MM.1S (cell line): ENCODE data around the gene EPHA3.

Experiments used
- DNase-seq: peaks from one replicate; pipeline ENCODE4 v3.0.0-alpha.2; 2015
- H2AFZ ChIP-seq: fragments of 300-600 bp; sonication (generic); 2 replicates; pipeline ENCODE4 v1.6.0; 2016; ENCODE audit warnings: antibody characterized with exemption, low read length
- H3F3A ChIP-seq: fragments of 300-600 bp; sonication (generic); 2 replicates; pipeline ENCODE4 v1.6.1; 2016; ENCODE audit warnings: mild to moderate bottlenecking, antibody characterized with exemption, low read length, moderate library complexity, mixed read lengths; ENCODE audit not compliant: insufficient read depth
- H3K27ac ChIP-seq: fragments of 300-600 bp; sonication (generic); 2 replicates; pipeline ENCODE4 v1.5.1; 2016; ENCODE audit warnings: mild to moderate bottlenecking, low read length
- H3K27me3 ChIP-seq: fragments of 300-600 bp; sonication (generic); replicated peaks from 2 replicates; pipeline ENCODE4 v1.6.0; 2016; ENCODE audit warnings: low read length; ENCODE audit not compliant: insufficient read depth
- H3K36me3 ChIP-seq: fragments of 300-600 bp; sonication (generic); replicated peaks from 2 replicates; pipeline ENCODE4 v1.6.1; 2016; ENCODE audit warnings: mild to moderate bottlenecking, low read length, mixed read lengths; ENCODE audit not compliant: insufficient read depth
- H3K4me1 ChIP-seq: fragments of 300-600 bp; sonication (generic); 2 replicates; pipeline ENCODE4 v1.6.1; 2016; ENCODE audit warnings: low read length, mixed read lengths
- H3K4me2 ChIP-seq: fragments of 300-600 bp; sonication (generic); 2 replicates; pipeline ENCODE4 v1.6.0; 2016; ENCODE audit warnings: low read depth, low read length
- H3K4me3 ChIP-seq: fragments of 300-600 bp; sonication (generic); 2 replicates; pipeline ENCODE4 v1.5.1; 2016; ENCODE audit warnings: low read length, mixed read lengths
- H3K79me2 ChIP-seq: fragments of 300-600 bp; sonication (generic); 2 replicates; pipeline ENCODE4 v1.6.1; 2016; ENCODE audit warnings: mixed run types, low read length, mixed read lengths
- H3K9ac ChIP-seq: fragments of 300-600 bp; sonication (generic); 2 replicates; pipeline ENCODE4 v1.6.1; 2016; ENCODE audit warnings: low read length, mixed read lengths
- H3K9me2 ChIP-seq: fragments of 300-600 bp; sonication (generic); replicated peaks from 2 replicates; pipeline ENCODE4 v1.6.1; 2016; ENCODE audit warnings: mild to moderate bottlenecking, low read length, mixed read lengths; ENCODE audit not compliant: insufficient read depth
- H3K9me3 ChIP-seq: fragments of 300-600 bp; sonication (generic); replicated peaks from 2 replicates; pipeline ENCODE4 v1.6.1; 2016; ENCODE audit warnings: mild to moderate bottlenecking, low read length, mixed read lengths; ENCODE audit not compliant: insufficient read depth
- H4K20me1 ChIP-seq: fragments of 300-600 bp; sonication (generic); 2 replicates; pipeline ENCODE4 v1.6.1; 2016; ENCODE audit warnings: mild to moderate bottlenecking, low read length, moderate library complexity, mixed read lengths; ENCODE audit not compliant: insufficient read depth
- EZH2 ChIP-seq: fragments of 300-600 bp; sonication (generic); optimal IDR thresholded peaks from 2 replicates; pipeline ENCODE3; 2017; ENCODE audit warnings: low read depth, mild to moderate bottlenecking, antibody characterized with exemption, low read length, mixed read lengths
- EZH2phosphoT487 ChIP-seq: fragments of 300-600 bp; sonication (generic); IDR thresholded peaks from 2 replicates; pipeline ENCODE4 v1.6.1; 2018; ENCODE audit warnings: antibody characterized with exemption, low read length
- TF ChIP-seq, protein P1 (sequence below): fragments of 300-600 bp; sonication (generic); IDR thresholded peaks from 2 replicates; pipeline ENCODE4 v1.5.1; 2016; ENCODE audit warnings: antibody characterized with exemption, low read length, mixed read lengths

Gene EPHA3

GRCh38 chr3:89159605-89160004, 52.2 kb downstream of the EPHA3 start:
- H3K27me3 ChIP-seq = no peaks in the 10 kb centered on the region
- no peak overlapping the region for H3K9ac ChIP-seq
- no peak overlapping the region for H3K4me3 ChIP-seq
- no peak overlapping the region for H2AFZ ChIP-seq
- DNase-seq = no peak
- H3K4me1 ChIP-seq = no peaks in the 10 kb centered on the region
- no peaks in the 10 kb centered on the region for H3K36me3 ChIP-seq
- H3K79me2 ChIP-seq = no peaks in the 10 kb centered on the region
- no peaks in the 10 kb centered on the region for H3K9me2 ChIP-seq
- TF ChIP-seq EZH2 (no peak), EZH2phosphoT487 (no peak)
- TF ChIP-seq, protein P1, sequence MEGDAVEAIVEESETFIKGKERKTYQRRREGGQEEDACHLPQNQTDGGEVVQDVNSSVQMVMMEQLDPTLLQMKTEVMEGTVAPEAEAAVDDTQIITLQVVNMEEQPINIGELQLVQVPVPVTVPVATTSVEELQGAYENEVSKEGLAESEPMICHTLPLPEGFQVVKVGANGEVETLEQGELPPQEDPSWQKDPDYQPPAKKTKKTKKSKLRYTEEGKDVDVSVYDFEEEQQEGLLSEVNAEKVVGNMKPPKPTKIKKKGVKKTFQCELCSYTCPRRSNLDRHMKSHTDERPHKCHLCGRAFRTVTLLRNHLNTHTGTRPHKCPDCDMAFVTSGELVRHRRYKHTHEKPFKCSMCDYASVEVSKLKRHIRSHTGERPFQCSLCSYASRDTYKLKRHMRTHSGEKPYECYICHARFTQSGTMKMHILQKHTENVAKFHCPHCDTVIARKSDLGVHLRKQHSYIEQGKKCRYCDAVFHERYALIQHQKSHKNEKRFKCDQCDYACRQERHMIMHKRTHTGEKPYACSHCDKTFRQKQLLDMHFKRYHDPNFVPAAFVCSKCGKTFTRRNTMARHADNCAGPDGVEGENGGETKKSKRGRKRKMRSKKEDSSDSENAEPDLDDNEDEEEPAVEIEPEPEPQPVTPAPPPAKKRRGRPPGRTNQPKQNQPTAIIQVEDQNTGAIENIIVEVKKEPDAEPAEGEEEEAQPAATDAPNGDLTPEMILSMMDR = no peak
- no peaks in the 10 kb centered on the region for H3F3A ChIP-seq
- no peak overlapping the region for H3K27ac ChIP-seq
- H3K4me2 ChIP-seq = no peak overlapping the region
- H4K20me1 ChIP-seq = no peaks in the 10 kb centered on the region
- H3K9me3 ChIP-seq = no peaks in the 10 kb centered on the region

GRCh38 chr3:89164774-89165173, 57.4 kb downstream of the EPHA3 start:
- Histone ChIP-seq H3K27me3 (no peaks in the 10 kb centered on the region), H3K4me1 (0 out of 2 replicates have a peak, but pooled peaks cover 2% of the 10 kb centered on the region), H3K9me2 (no peaks in the 10 kb centered on the region), H3K9me3 (no peaks in the 10 kb centered on the region), H3F3A (no peaks in the 10 kb centered on the region), H4K20me1 (no peaks in the 10 kb centered on the region), H3K4me2 (no peak overlapping the region), H3K36me3 (no peaks in the 10 kb centered on the region), H3K79me2 (no peaks in the 10 kb centered on the region), H2AFZ (no peak overlapping the region), H3K27ac (no peak overlapping the region), H3K4me3 (no peak overlapping the region), H3K9ac (no peak overlapping the region)
- no peak for DNase-seq
- TF ChIP-seq EZH2phosphoT487 (no peak), EZH2 (no peak)
- TF ChIP-seq, protein P1 = no peak

DNA sequence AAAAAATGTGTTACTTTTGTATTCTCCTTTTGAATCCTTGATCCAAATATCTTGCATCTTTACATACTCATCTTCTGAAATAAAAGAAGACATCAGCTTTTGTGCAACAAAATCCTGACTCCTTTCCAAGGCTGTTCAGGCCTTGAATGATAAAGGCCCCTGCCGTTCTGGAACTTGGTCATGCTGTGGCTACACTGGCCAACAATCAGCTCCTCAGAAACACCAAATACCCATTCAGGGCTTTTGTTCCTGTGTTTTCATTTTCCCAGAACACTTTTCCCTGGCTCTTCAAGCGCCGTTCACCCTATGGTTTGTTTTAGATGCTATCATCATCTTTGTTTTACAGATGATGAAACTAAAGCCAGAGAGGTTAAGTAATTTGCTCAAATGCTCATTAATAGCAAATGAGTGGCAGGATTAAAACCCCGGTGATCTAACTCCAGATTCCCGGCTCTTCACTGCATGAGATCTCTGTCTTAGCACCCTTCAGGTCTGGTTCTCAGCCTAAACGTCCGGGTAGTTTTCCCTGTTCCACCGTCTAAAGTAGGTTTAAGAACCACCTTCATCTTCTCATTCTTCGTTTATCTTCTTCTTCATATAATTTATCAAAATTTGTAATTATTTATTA, 58.3 kb downstream of the EPHA3 start:
- Histone ChIP-seq H3K9me2 (no peaks in the 10 kb centered on the region), H3K27ac (no peak overlapping the region), H3K9ac (no peak overlapping the region), H3K36me3 (no peaks in the 10 kb centered on the region), H4K20me1 (no peaks in the 10 kb centered on the region), H3K4me3 (no peak overlapping the region), H3K79me2 (no peaks in the 10 kb centered on the region), H2AFZ (no peak overlapping the region), H3K4me1 (0 out of 2 replicates have a peak, but pooled peaks cover 2% of the 10 kb centered on the region), H3K9me3 (no peaks in the 10 kb centered on the region), H3K4me2 (no peak overlapping the region), H3K27me3 (no peaks in the 10 kb centered on the region), H3F3A (no peaks in the 10 kb centered on the region)
- no peak for DNase-seq
- TF ChIP-seq, protein P1 = no peak
- TF ChIP-seq EZH2 = no peak
- TF ChIP-seq EZH2phosphoT487 = no peak
